Suprapubic skin (tissue), 4 donors: ENCODE data around the gene TTLL5. TPM values are rescaled to one million over a fixed set of nuclear protein-coding genes. Genes with fewer than 3 reads are reported as not detected.

Experiments
- DNase-seq, 2 donors: peaks; one replicate each; pipeline ENCODE4 v3.0.0-alpha.2; 2019; ENCODE audit warnings: low spot score in 2 of 2
- H3K27ac ChIP-seq: fragments of 200-600 bp; sonication (generic); one replicate; pipeline ENCODE4 v1.5.1; 2019
- H3K27me3 ChIP-seq: fragments of 200-600 bp; sonication (generic); one replicate; pipeline ENCODE4 v1.5.1; 2019
- H3K36me3 ChIP-seq: fragments of 200-600 bp; sonication (generic); one replicate; pipeline ENCODE4 v1.5.1; 2019
- H3K4me1 ChIP-seq: fragments of 200-600 bp; sonication (generic); one replicate; pipeline ENCODE4 v1.5.1; 2019
- H3K4me3 ChIP-seq: fragments of 200-600 bp; sonication (generic); one replicate; pipeline ENCODE4 v1.5.1; 2019; ENCODE audit warnings: mild to moderate bottlenecking
- H3K9me3 ChIP-seq: fragments of 200-600 bp; sonication (generic); one replicate; pipeline ENCODE4 v1.5.1; 2019
- EP300 ChIP-seq: sonication (generic); formaldehyde crosslinking; IDR thresholded peaks from one replicate; pipeline ENCODE4 v1.6.1; 2017; ENCODE audit warnings: antibody characterized with exemption
- POLR2A ChIP-seq, 2 donors: fragments of 450-650 bp; IDR thresholded peaks; one replicate each; pipeline ENCODE4 v1.6.1; 2017; ENCODE audit warnings: antibody characterized with exemption in 2 of 2, mild to moderate bottlenecking in 2 of 2, moderate library complexity in 2 of 2
- POLR2AphosphoS5 ChIP-seq, 3 donors: sonication (generic); formaldehyde crosslinking; IDR thresholded peaks; one replicate each; pipeline ENCODE4 v1.6.1; 2017; ENCODE audit warnings: antibody characterized with exemption in 3 of 3
- WGBS: methylation state at CpG from one replicate; pipeline ENCODE4 v1.1.5; 2018; 5-methylcytosine and 5-hydroxymethylcytosine counted together
- total RNA-seq, 4 donors: library from RNA; depleted of rRNA; stranded (reverse); fragments of >200 nt; gene quantifications; one replicate each; pipeline ENCODE4 v1.1.0, GENCODE V29; 2016
- TF ChIP-seq, protein P1 (sequence below), 2 donors: fragments of 200-600 bp in 1 of 2; fragments of 450-650 bp in 1 of 2; sonication (generic) in 1 of 2; IDR thresholded peaks; one replicate each; pipeline ENCODE4 v1.5.1; 2016 to 2019; ENCODE audit warnings: antibody characterized with exemption in 2 of 2, mild to moderate bottlenecking in 1 of 2, moderate library complexity in 1 of 2

Gene TTLL5
- total RNA-seq, 4 donors from 2014 or later, result 24.4 to 56.4 (median 34.8) TPM

DNA sequence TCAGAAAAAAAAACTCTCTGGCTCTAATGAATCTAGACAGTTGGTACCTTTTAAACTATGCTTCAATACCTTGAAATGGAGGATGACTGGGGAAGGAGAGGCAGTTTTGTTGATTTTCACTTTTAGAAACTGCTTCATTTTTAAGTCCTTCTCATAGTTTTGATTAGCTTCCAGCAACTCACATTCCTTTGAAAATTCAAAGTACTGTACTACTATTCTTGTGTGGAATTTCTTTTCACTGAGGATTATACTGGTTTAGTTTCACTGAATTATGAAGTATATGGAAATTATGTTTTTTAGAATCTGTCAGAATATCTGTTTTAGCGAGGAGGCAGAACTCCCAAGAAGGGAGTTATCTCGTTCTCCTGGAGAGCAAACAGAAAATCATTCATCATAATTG, 204.5 kb downstream of the TTLL5 start:
- TF ChIP-seq POLR2AphosphoS5 (IDR thresholded peaks at IDR 0.05), result no peak
- no peak for TF ChIP-seq EP300
- TF ChIP-seq, protein P1, sequence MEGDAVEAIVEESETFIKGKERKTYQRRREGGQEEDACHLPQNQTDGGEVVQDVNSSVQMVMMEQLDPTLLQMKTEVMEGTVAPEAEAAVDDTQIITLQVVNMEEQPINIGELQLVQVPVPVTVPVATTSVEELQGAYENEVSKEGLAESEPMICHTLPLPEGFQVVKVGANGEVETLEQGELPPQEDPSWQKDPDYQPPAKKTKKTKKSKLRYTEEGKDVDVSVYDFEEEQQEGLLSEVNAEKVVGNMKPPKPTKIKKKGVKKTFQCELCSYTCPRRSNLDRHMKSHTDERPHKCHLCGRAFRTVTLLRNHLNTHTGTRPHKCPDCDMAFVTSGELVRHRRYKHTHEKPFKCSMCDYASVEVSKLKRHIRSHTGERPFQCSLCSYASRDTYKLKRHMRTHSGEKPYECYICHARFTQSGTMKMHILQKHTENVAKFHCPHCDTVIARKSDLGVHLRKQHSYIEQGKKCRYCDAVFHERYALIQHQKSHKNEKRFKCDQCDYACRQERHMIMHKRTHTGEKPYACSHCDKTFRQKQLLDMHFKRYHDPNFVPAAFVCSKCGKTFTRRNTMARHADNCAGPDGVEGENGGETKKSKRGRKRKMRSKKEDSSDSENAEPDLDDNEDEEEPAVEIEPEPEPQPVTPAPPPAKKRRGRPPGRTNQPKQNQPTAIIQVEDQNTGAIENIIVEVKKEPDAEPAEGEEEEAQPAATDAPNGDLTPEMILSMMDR (IDR thresholded peaks at IDR 0.05), result no peak
- no peak for TF ChIP-seq POLR2A (IDR thresholded peaks at IDR 0.05)
- Histone ChIP-seq H3K9me3 (no peaks in the 10 kb centered on the region), H3K4me1 (peaks cover 17% of the 10 kb centered on the region), H3K27me3 (no peaks in the 10 kb centered on the region), H3K36me3 (no peaks in the 10 kb centered on the region), H3K27ac (no peak overlapping the region), H3K4me3 (no peak overlapping the region)
- WGBS, result 91% methylated on average over 2 of the region's 2 CpGs
- DNase-seq, result no peak

DNA sequence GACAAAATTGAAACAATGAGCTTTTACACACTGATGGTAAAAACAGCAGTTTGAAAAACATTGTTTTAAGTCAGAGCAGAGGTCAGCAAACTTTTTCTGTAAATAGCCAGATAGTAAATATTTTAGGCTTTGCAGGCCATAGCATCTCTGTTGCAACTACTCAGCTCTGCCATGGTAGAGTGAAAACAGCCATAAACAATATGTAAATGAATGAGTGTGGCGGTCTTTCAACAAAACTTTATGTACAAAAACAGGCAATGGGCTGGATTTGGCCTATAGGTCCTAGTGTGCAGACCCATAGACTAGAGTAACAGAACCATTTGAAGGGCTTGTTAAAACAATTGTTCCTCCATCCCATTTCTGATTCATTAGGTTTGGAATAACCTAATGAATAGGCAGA, 205.9 kb downstream of the TTLL5 start:
- Histone ChIP-seq H3K4me3 (no peak overlapping the region), H3K36me3 (no peaks in the 10 kb centered on the region), H3K27me3 (no peaks in the 10 kb centered on the region), H3K9me3 (no peaks in the 10 kb centered on the region), H3K27ac (no peak overlapping the region), H3K4me1 (peaks cover 17% of the 10 kb centered on the region)
- WGBS, result 100% methylated on average over 1 of the region's 1 CpG
- no peak for TF ChIP-seq EP300
- TF ChIP-seq, protein P1 (IDR thresholded peaks at IDR 0.05), result no peak
- TF ChIP-seq POLR2AphosphoS5 (IDR thresholded peaks at IDR 0.05), result no peak
- TF ChIP-seq POLR2A (IDR thresholded peaks at IDR 0.05), result no peak
- DNase-seq, result no peak

DNA sequence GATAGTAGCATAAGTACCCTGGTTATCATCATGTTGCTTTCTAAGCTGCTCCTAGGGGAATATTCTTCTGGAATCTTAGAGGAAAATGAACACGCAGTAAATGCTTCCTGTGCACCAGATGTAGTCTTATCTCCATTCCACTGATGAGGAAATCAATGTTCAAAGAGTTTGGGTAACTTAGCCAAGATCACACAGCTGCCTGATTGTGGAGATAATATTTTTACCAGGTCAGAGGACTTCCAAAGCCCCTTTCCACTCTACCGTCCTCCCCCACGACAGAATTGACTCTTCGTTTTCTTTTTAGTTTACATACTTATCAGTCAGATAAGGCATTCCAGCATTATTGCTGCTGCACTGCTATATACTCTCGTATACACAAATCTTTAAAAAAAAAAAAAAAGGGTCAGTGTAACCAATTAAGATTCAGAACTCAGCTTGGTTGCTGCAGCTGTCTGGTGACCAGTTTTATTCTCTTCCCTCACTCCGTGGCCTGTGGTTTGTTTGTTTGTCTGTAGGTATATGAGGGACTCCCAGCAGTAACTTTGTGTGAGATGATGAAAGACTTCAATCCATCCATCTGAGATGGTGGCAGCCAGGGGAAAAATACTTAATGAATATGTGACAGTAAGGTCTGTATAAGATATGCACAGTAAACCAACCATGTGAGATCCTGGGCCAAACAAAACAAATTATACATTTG, 210.3 kb downstream of the TTLL5 start:
- no peak for DNase-seq
- H3K4me1 ChIP-seq, result peaks cover 17% of the 10 kb centered on the region

DNA sequence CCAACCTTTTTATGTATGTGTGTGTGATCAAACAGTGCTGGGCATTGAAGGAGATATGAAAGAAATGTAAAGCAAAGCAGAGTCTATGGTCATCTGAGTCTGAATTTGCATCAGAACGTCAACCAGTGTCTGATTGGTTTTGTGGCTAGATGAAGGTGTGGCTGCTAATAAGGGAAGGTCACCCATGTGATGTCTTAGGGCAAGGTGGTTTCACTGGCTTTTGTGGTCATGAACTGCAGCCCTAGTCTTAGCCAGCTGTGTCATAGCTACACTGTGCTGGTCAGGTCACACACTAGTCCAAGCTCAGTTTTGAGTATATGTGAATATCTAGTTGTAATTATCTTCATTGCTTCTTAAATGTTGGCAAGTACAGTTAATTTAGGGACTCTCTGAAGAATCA, 214.9 kb downstream of the TTLL5 start:
- no peak for DNase-seq
- H3K9me3 ChIP-seq, result no peaks in the 10 kb centered on the region
- H3K4me3 ChIP-seq, result no peak overlapping the region
- H3K27ac ChIP-seq, result no peak overlapping the region
- no peaks in the 10 kb centered on the region for H3K4me1 ChIP-seq
- H3K27me3 ChIP-seq, result no peaks in the 10 kb centered on the region
- 71% methylated on average over 1 of the region's 1 CpG for WGBS
- TF ChIP-seq, protein P1 (IDR thresholded peaks at IDR 0.05), result no peak
- TF ChIP-seq EP300 (no peak), POLR2AphosphoS5 (IDR thresholded peaks at IDR 0.05) (no peak), POLR2A (IDR thresholded peaks at IDR 0.05) (no peak)
- H3K36me3 ChIP-seq, result no peaks in the 10 kb centered on the region

More for the DNA sequence above, 210.3 kb downstream of the TTLL5 start:
- 79% methylated on average over 6 of the region's 6 CpGs for WGBS
- H3K4me3 ChIP-seq, result no peak overlapping the region
- TF ChIP-seq, protein P1 (IDR thresholded peaks at IDR 0.05), result no peak
- TF ChIP-seq POLR2A (IDR thresholded peaks at IDR 0.05) (no peak), POLR2AphosphoS5 (IDR thresholded peaks at IDR 0.05) (no peak), EP300 (no peak)
- no peaks in the 10 kb centered on the region for H3K27me3 ChIP-seq
- no peaks in the 10 kb centered on the region for H3K36me3 ChIP-seq
- no peaks in the 10 kb centered on the region for H3K9me3 ChIP-seq
- H3K27ac ChIP-seq, result no peak overlapping the region

DNA sequence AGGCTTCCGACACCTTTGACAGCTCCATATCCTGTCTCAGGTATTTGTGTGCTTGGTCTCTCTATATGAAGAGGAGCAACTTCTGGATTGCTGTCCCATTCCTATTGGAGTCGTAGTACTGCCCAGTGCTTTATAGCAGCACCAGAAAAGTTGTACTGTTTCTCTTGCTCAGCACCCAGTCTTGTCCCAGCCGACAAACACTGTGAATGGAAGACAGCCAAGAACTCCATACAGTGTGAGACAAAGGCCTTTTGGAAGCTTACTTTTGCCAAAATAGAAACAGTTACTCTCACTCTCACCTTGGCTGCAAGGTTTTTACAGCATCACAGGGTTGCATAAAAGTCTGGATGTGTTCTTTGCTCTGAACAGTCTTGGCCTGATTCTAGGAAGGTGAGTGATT, 215.5 kb downstream of the TTLL5 start:
- TF ChIP-seq, protein P1 (IDR thresholded peaks at IDR 0.05), result no peak
- H3K27me3 ChIP-seq, result no peaks in the 10 kb centered on the region
- WGBS, result 74% methylated on average over 3 of the region's 3 CpGs
- no peaks in the 10 kb centered on the region for H3K36me3 ChIP-seq
- H3K4me1 ChIP-seq, result no peaks in the 10 kb centered on the region
- H3K27ac ChIP-seq, result no peak overlapping the region
- H3K9me3 ChIP-seq, result no peaks in the 10 kb centered on the region
- H3K4me3 ChIP-seq, result no peak overlapping the region
- DNase-seq, result no peak
